ENCODE measurements around the gene ZFP82. TPM values are rescaled to one million over a fixed set of nuclear protein-coding genes. Genes with fewer than 3 reads are reported as not detected.

The ZFP82 gene
- total RNA-seq, 4 donors from 2014 or later = 1.1 to 4.1 (median 1.5) TPM

DNA sequence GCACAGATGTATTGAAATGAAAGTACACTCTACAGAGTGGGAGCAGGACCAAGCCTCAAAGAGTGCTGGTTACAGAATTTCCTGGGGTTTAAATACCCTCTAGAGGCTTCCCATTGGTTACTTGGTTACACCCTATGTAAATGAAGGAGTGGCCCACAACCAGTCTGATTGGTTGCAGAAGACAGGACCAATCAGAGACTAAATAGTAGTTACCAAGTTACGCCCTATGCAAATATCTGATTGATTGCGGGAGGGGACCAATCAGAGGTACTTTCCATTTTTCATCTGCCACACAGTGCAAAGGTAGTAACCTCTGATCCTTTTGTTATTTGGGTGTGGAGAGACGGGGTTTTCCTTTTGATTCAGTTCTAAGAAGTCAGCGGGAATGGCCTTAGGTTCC lies 5.5 kb upstream of the ZFP82 start:
- no peak for DNase-seq (ENCODE audit: low spot score in 2 of 2)
- no peak overlapping the region for H3K4me3 ChIP-seq (ENCODE audit: low read depth, poor library complexity, severe bottlenecking)
- TF ChIP-seq POLR2A (IDR thresholded peaks at IDR 0.05) = no peak
- TF ChIP-seq, protein P1, sequence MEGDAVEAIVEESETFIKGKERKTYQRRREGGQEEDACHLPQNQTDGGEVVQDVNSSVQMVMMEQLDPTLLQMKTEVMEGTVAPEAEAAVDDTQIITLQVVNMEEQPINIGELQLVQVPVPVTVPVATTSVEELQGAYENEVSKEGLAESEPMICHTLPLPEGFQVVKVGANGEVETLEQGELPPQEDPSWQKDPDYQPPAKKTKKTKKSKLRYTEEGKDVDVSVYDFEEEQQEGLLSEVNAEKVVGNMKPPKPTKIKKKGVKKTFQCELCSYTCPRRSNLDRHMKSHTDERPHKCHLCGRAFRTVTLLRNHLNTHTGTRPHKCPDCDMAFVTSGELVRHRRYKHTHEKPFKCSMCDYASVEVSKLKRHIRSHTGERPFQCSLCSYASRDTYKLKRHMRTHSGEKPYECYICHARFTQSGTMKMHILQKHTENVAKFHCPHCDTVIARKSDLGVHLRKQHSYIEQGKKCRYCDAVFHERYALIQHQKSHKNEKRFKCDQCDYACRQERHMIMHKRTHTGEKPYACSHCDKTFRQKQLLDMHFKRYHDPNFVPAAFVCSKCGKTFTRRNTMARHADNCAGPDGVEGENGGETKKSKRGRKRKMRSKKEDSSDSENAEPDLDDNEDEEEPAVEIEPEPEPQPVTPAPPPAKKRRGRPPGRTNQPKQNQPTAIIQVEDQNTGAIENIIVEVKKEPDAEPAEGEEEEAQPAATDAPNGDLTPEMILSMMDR (IDR thresholded peaks at IDR 0.05) = no peak
- intact Hi-C loops (cut with DNase I; ENCODE audit: low total_unique reads) = no loop called here
- WGBS, 2 donors = 85 to 94% methylated on average over 4 of the region's 4 CpGs

DNA sequence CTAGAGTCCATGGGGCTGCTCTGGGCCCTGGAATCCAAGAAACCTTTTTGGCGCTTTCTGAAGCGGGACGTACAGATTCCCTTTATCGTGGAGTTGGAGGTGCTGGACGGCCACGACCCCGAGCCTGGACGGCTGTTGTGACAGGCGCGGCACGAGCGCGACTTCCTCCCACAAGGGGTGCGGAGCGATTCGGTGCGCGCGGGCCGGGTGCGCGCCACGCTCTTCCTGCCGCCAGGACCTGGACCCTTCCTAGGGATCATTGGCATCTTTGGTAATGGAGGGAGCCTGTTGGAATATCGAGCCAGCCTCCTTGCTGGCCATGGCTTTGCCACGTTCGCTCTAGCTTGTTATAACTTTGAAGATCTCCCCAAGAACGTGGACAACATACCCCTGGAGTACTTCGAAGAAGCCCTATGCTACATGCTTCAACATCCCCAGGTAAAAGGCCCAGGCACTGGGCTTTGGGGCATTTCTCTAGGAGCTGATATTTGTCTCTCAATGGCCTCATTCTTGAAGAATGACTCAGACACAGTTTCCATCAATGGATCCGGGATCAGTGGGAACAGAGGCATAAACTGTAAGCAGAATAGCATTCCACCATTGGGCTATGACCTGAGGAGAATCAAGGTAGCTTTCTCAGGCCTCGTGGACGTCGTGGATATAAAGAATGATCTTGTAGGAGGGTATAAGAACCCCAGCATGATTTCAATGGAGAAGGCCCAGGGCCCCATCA lies 3.5 kb upstream of the ZFP82 start:
- WGBS, 2 donors = 21 to 42% methylated on average over 19 to 33 of the region's 33 CpGs
- intact Hi-C loops (cut with DNase I; ENCODE audit: low total_unique reads) = no loop called here
- no peak for DNase-seq (ENCODE audit: low spot score in 2 of 2)
- peak overlapping the region; percentile 11 for H3K4me3 ChIP-seq (ENCODE audit: low read depth, poor library complexity, severe bottlenecking)
- TF ChIP-seq, protein P1 (IDR thresholded peaks at IDR 0.05) = no peak
- TF ChIP-seq POLR2A (IDR thresholded peaks at IDR 0.05) = no peak

DNA sequence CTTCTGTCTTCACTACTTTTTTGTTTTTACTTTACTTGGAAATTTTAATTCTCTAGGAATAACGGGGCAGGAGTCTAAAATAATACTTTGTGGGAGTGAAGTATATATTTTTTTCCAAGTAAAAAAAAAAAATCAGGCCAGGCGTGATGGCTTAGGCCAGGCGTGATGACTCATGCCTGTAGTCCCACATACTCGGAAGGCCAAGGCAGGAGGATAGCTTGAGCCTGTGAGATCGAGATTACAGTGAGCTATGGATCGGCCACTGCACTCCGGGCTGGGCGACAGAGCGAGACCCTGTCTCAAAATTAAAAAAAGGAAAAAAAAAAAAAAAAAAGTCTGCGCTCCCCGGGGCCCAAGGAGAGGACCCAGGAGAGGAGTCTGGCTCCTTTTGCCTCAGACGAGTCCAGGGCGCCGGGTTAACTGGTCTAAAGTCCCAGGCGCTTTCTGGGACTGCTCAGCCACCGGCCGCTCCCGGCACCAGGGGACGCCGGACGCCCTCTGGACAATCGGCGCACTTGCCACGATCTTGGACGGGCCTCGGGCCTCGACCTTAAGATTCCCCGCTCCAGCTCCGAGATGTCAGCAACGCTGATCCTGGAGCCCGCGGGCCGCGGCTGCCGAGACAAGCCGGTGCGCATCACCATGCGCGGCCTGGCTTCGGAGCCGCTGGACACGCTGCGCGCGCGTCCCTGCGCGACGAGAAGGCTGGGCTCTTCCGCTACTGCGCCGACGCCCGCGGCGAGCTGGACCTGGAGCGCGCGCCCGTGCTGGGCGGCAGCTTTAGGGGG lies 2.7 kb upstream of the ZFP82 start:
- DNase-seq (ENCODE audit: low spot score in 2 of 2) = no peak
- 21 to 23% methylated on average over 36 to 49 of the region's 61 CpGs for WGBS, 2 donors

DNA sequence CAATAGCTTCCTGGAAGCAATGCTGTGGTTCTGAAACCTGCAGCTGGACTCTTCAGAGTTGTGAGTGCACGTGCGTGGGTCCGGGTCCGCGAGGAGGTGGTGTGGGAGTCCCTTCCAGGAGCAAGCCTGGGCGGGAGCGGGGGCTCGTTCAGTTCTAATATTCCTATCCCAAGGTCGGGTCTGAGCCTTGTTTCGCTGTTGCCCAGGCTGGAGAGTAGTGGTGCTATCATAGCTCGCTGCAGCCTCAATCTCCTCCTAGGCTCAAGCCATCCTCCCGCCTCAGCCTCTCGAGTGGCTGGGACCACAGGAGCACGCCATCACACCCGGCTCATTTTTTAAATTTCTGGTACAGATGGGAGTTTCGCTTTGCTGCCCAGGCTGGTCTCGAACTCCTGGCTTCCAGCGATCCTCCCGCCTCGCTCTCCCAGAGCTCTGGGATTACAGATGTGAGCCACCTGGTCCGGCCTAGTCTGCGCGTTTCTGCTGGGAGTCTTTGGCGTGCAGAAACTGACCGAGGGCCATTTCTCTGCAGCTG lies 625 bp downstream of the ZFP82 start:
- intact Hi-C loops (cut with DNase I; ENCODE audit: low total_unique reads) = no loop called here
- TF ChIP-seq, protein P1 (IDR thresholded peaks at IDR 0.05) = no peak
- peak overlapping the region; percentile 51 for H3K4me3 ChIP-seq (ENCODE audit: low read depth, poor library complexity, severe bottlenecking)
- WGBS, 2 donors = 25% methylated on average over 20 to 25 of the region's 25 CpGs
- no peak for DNase-seq (ENCODE audit: low spot score in 2 of 2)

More for the DNA sequence above, 2.7 kb upstream of the ZFP82 start:
- intact Hi-C loops (cut with DNase I; ENCODE audit: low total_unique reads) = no loop called here
- no peak for TF ChIP-seq POLR2A (IDR thresholded peaks at IDR 0.05)
- TF ChIP-seq, protein P1 (IDR thresholded peaks at IDR 0.05) = no peak
- H3K4me3 ChIP-seq (ENCODE audit: low read depth, poor library complexity, severe bottlenecking) = peak overlapping the region; percentile 11

DNA sequence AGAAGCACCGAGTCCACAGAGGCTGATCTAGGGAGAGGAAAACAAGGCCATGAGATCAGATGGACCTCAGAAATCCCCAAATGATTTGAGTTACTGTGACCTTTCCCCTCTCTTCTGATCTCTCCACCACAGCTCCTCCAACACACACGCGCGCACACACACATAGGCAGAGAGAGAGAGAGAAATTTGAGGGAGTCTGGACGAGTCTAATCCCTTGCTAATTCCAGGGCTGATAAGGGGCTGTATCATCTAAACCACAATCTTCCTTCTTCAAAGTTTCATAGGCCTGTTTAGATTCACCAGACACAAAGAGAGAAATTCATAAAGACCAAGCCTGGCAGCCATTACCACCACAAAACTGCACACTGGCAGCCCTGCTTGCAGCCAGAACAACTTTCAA lies 8.6 kb downstream of the ZFP82 start:
- intact Hi-C loops (cut with DNase I; ENCODE audit: low total_unique reads) = no loop called here
- TF ChIP-seq, protein P1 (IDR thresholded peaks at IDR 0.05) = no peak
- TF ChIP-seq POLR2A (IDR thresholded peaks at IDR 0.05) = no peak

More for the DNA sequence above, 8.6 kb downstream of the ZFP82 start:
- no peak overlapping the region for H3K4me3 ChIP-seq (ENCODE audit: low read depth, poor library complexity, severe bottlenecking)
- no peak for DNase-seq (ENCODE audit: low spot score in 2 of 2)
- 84 to 90% methylated on average over 5 of the region's 5 CpGs for WGBS, 2 donors
